GM23338 (cell line): ENCODE data around the gene TDRD1. TPM values are rescaled to one million over a fixed set of nuclear protein-coding genes. Genes with fewer than 3 reads are reported as not detected.

Source experiments
- ATAC-seq: fragments of 200-7000 bp; cut with Tn5 transposase; 3 replicates; pipeline ENCODE4 v1.9.1; 2020
- DNase-seq: peaks from one replicate; pipeline ENCODE4 v3.0.0-alpha.2; 2015; ENCODE audit warnings: low spot score
- H2AFZ ChIP-seq: fragments of 200-600 bp; sonication (generic); 2 replicates; pipeline ENCODE4 v1.8.0; 2016; ENCODE audit warnings: antibody characterized with exemption, mild to moderate bottlenecking, moderate library complexity
- H3F3A ChIP-seq: fragments of 200-600 bp; sonication (generic); replicated peaks from 2 replicates; pipeline ENCODE4 v1.8.0; 2017; ENCODE audit warnings: antibody characterized with exemption, mixed run types, low read depth
- H3K27ac ChIP-seq: fragments of 200-600 bp; sonication (generic); 2 replicates; pipeline ENCODE4 v1.6.1; 2016; ENCODE audit warnings: low read depth
- H3K27me3 ChIP-seq: fragments of 200-600 bp; sonication (generic); 2 replicates; pipeline ENCODE4 v1.8.0; 2016; ENCODE audit warnings: mild to moderate bottlenecking, mixed run types, moderate library complexity; ENCODE audit not compliant: insufficient read depth
- H3K36me3 ChIP-seq: fragments of 200-600 bp; sonication (generic); 2 replicates; pipeline ENCODE4 v1.8.0; 2016; ENCODE audit warnings: mild to moderate bottlenecking; ENCODE audit not compliant: insufficient read depth
- H3K4me1 ChIP-seq: fragments of 200-600 bp; sonication (generic); 2 replicates; pipeline ENCODE4 v1.8.0; 2016; ENCODE audit warnings: mild to moderate bottlenecking, moderate library complexity; ENCODE audit not compliant: insufficient read depth
- H3K4me2 ChIP-seq: fragments of 200-600 bp; sonication (generic); 2 replicates; pipeline ENCODE4 v1.7.1; 2017; ENCODE audit warnings: mixed run types
- H3K4me3 ChIP-seq: fragments of 200-600 bp; sonication (generic); 2 replicates; pipeline ENCODE4 v1.6.1; 2016; ENCODE audit warnings: mixed run types
- H3K79me2 ChIP-seq: fragments of 200-600 bp; sonication (generic); replicated peaks from 2 replicates; pipeline ENCODE4 v1.8.0; 2017; ENCODE audit warnings: mild to moderate bottlenecking; ENCODE audit not compliant: insufficient read depth
- H3K9me2 ChIP-seq: fragments of 200-600 bp; sonication (generic); 2 replicates; pipeline ENCODE4 v1.8.0; 2017; ENCODE audit not compliant: insufficient read depth
- H4K20me1 ChIP-seq: fragments of 200-600 bp; sonication (generic); replicated peaks from 2 replicates; pipeline ENCODE4 v1.8.0; 2017; ENCODE audit warnings: mild to moderate bottlenecking; ENCODE audit not compliant: insufficient read depth
- H3K27ac Mint-ChIP-seq: 2 replicates; pipeline ENCODE4 v1.8.0; 2020; ENCODE audit warnings: inconsistent platforms, mild to moderate bottlenecking, moderate library complexity, mixed read lengths
- H3K27me3 Mint-ChIP-seq: 3 replicates; pipeline ENCODE4 v1.8.0; 2022; ENCODE audit warnings: low read depth, mild to moderate bottlenecking, moderate library complexity, mixed read lengths, inconsistent platforms; ENCODE audit not compliant: insufficient read depth, poor library complexity
- H3K36me3 Mint-ChIP-seq: 3 replicates; pipeline ENCODE4 v1.8.0; 2021; ENCODE audit warnings: low read depth, mild to moderate bottlenecking, inconsistent platforms, moderate library complexity, mixed read lengths
- H3K4me1 Mint-ChIP-seq: 3 replicates; pipeline ENCODE4 v1.8.0; 2020; ENCODE audit warnings: mild to moderate bottlenecking, inconsistent platforms, mixed read lengths
- H3K4me3 Mint-ChIP-seq: 3 replicates; pipeline ENCODE4 v1.8.0; 2021; ENCODE audit warnings: moderate library complexity, mild to moderate bottlenecking, inconsistent platforms, mixed read lengths
- H3K9me3 Mint-ChIP-seq: 3 replicates; pipeline ENCODE4 v1.8.0; 2020; ENCODE audit warnings: moderate library complexity, mild to moderate bottlenecking, inconsistent platforms, mixed read lengths
- EZH2 ChIP-seq: fragments of 200-600 bp; sonication (generic); IDR thresholded peaks from one replicate; pipeline ENCODE4 v1.8.0; 2017; ENCODE audit warnings: antibody characterized with exemption, mild to moderate bottlenecking, low read depth; ENCODE audit not compliant: unreplicated experiment
- EZH2phosphoT487 ChIP-seq: fragments of 200-600 bp; sonication (generic); IDR thresholded peaks from one replicate; pipeline ENCODE4 v1.8.1; 2018; ENCODE audit warnings: antibody characterized with exemption; ENCODE audit not compliant: unreplicated experiment
- JUNB ChIP-seq: IDR thresholded peaks from one replicate; pipeline ENCODE4 v1.6.1; 2016; ENCODE audit warnings: antibody characterized with exemption; ENCODE audit not compliant: unreplicated experiment
- NANOG ChIP-seq: IDR thresholded peaks from 2 replicates; pipeline ENCODE4 v1.6.1; 2016; ENCODE audit warnings: antibody characterized with exemption, borderline replicate concordance
- REST ChIP-seq: IDR thresholded peaks from one replicate; pipeline ENCODE4 v1.6.1; 2018; ENCODE audit warnings: antibody characterized with exemption; ENCODE audit not compliant: unreplicated experiment
- ZNF114 ChIP-seq: fragments of 250-450 bp; sonication (Bioruptor Pico); IDR thresholded peaks from 2 replicates; pipeline ENCODE4 v1.5.0; 2020; ENCODE audit warnings: mild to moderate bottlenecking, moderate library complexity
- ZNF462 ChIP-seq: fragments of 250-450 bp; sonication (Bioruptor Pico); IDR thresholded peaks from 2 replicates; pipeline ENCODE4 v1.5.0; 2020; ENCODE audit warnings: mild to moderate bottlenecking, moderate library complexity
- polyA plus RNA-seq: library from polyadenylated mRNA; unstranded; fragments of >200 nt; fragmentation: Nextera tagmentation; extraction: Ambion mirVana; gene quantifications from 2 replicates; pipeline ENCODE4 v1.2.1, GENCODE V29; 2016
- total RNA-seq: library from RNA; depleted of rRNA; stranded (reverse); fragments of >200 nt; shearing (Covaris generic); gene quantifications from 2 replicates; pipeline ENCODE4 v1.2.3, GENCODE V29; 2014

Gene TDRD1
- total and polyA plus RNA-seq, 2 experiments from 2014 or later = 0.52 to 1.5 TPM

GRCh38 chr10:114172776-114173602, 6.2 kb upstream of the TDRD1 start:
- peaks cover 24% of the 10 kb centered on the region for H3K36me3 Mint-ChIP-seq
- DNase-seq (no peak), ATAC-seq (no peak)
- Histone ChIP-seq H2AFZ (peak overlapping the region; percentile 75; the same call in 1 of the 2 replicates), H3K27ac (peak overlapping the region; percentile 96), H3K4me2 (peak overlapping the region; percentile 91), H3K79me2 (peaks cover 58% of the 10 kb centered on the region), H3F3A (no peaks in the 10 kb centered on the region), H4K20me1 (0 out of 2 replicates have a peak, but pooled peaks cover 3% of the 10 kb centered on the region), H3K4me1 (peaks cover 10% of the 10 kb centered on the region), H3K9me2 (no peaks in the 10 kb centered on the region), H3K4me3 (peak overlapping the region; percentile 84), H3K27me3 (peaks cover 6% of the 10 kb centered on the region; the same call in 1 of the 2 replicates), H3K36me3 (no peaks in the 10 kb centered on the region)
- peaks cover 22% of the 10 kb centered on the region for H3K4me1 Mint-ChIP-seq
- H3K9me3 Mint-ChIP-seq = peaks cover 15% of the 10 kb centered on the region
- peaks cover 4% of the 10 kb centered on the region for H3K27me3 Mint-ChIP-seq
- peak overlapping the region; percentile 99 for H3K4me3 Mint-ChIP-seq
- TF ChIP-seq EZH2phosphoT487 = no peak
- TF ChIP-seq EZH2 = no peak
- TF ChIP-seq ZNF114 = no peak
- TF ChIP-seq REST = no peak
- no peak for TF ChIP-seq NANOG
- no peak for TF ChIP-seq JUNB
- no peak for TF ChIP-seq ZNF462 (CRISPR knock-in tag)
- H3K27ac Mint-ChIP-seq = peak overlapping the region; percentile 99
